Pulmonary artery endothelial cell (primary cell): ENCODE results near the gene ODF2. TPM values are rescaled to one million over a fixed set of nuclear protein-coding genes. Genes with fewer than 3 reads are reported as not detected.

Source experiments
- DNase-seq: peaks from one replicate; pipeline ENCODE4 v3.0.0-alpha.2; 2011; ENCODE audit warnings: low read depth, low spot score
- total RNA-seq: library from RNA; depleted of rRNA; stranded (reverse); fragments of >200 nt; gene quantifications from 2 replicates; pipeline ENCODE4 v1.2.3, GENCODE V29; 2014

ODF2 gene
- total RNA-seq, 1 donor from 2014 or later: 32.8 TPM

- DNase-seq: no peak
Observed at GRCh38 chr9:128526720-128527119, 70.9 kb downstream of the ODF2 start.

DNA sequence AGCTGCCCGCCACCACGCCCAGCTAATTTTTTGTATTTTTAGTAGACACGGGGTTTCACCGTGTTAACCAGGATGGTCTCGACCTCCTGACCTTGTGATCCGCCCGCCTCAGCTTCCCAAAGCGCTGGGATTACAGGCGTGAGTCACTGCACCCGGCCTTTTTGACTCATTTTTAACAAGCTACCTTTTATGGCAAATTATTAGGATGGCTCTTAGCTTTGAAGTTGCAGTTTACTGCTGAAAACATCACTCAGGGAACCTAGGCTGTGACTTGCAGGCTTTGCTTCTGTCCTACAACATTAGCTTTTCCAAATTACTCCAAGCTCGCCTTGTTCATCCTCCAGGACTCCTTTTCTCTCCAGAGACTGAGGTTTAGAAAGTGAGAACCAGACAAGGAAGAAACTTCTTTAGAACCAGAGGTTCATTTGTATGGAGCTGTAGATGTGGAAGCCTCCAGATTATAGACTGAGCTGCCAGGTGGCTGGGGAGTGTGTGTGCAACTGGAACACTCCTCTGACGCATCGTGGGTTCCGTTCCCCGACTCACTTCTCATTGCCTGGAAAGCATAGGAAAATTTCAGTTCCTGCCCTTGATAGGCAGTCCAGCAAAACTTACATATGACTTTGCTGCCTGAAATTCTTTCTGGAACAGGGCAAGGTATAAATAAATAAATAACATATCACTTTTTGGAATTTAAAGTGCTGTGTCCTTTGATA is 72.8 kb downstream of the ODF2 start:
- no peak for DNase-seq

DNA sequence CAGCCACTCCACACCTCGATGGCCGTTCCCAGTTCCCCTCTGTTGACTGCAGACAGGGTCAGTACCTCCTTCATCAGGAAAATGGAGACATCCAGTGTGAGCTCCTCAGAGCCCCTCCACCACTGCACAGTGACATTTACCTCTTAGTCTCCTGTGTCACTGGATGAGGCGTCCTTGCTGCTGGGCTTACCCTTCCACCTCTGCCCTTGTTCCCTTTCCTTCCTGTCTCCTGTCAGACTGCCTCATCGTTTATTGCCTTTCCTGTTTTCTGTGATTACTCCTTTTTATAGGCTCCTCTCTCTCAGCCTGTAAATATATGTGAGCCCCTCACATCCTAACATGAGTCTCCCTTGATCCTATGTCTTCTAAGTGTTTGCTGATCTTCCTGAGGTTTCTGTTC is 73.4 kb downstream of the ODF2 start:
- DNase-seq: no peak

DNA sequence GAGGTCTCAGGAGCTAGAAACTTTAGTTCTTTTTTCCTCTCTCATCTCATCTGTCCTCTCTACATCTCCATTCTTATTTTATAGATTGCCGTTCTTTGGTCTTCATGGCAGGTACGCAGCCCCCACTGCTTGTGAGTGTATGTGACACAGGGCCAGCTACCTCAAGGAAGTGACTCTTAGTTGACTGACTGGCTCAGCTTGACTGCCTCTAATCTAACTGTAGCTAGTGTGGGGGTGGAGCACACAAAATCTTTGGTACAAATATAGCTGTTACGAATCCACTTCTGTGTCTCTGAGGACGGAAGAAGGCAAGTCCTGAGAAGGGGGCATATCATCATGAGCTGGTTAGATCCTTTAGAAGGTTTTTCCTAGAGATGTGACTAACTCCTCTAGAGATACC is 76.8 kb downstream of the ODF2 start:
- DNase-seq: no peak

- no peak for DNase-seq
Observed at GRCh38 chr9:128540634-128541360, 85.0 kb downstream of the ODF2 start.

GRCh38 chr9:128546504-128546903 is 90.7 kb downstream of the ODF2 start:
- DNase-seq: no peak

DNA sequence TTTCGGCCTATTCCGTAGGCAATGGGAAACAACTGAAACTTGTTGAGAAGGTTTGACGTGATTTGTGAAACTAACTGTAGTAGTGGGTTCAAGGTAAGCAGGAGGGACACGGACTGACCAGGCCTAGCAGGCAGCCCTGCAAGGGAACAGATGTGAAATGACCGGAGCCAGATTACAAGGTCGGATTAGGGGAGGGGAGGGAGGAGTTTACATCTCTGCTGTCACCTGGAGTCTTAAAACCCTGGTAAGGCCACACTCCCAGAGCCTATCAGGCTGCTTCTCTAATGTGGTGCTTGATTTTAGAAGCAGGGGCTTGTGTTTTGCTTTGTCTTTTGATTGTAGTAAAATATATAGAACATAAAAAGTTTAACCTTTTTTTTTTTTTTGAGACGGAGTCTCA is 93.1 kb downstream of the ODF2 start:
- no peak for DNase-seq

- DNase-seq: no peak
Observed at GRCh38 chr9:128550226-128550625, 94.4 kb downstream of the ODF2 start.

Other genes with a start within 250 kb of the ODF2 start
- 56.1 and 60.7 TPM in 2 replicates for gene GOLGA2, start 180.0 kb upstream of the ODF2 start, total RNA-seq
- 32.4 and 32.5 TPM in 2 replicates for gene SWI5, start 179.7 kb upstream of the ODF2 start, total RNA-seq
- gene TRUB2, start 133.6 kb upstream of the ODF2 start, total RNA-seq: 36.3 and 37.4 TPM in 2 replicates
- 24.4 and 28.1 TPM in 2 replicates for gene COQ4, start 133.2 kb upstream of the ODF2 start, total RNA-seq
- gene SLC27A4, start 115.5 kb upstream of the ODF2 start, total RNA-seq: 27.2 and 41.3 TPM in 2 replicates
- 69.3 and 77.2 TPM in 2 replicates for gene URM1, start 84.6 kb upstream of the ODF2 start, total RNA-seq
- gene CERCAM, start 35.1 kb upstream of the ODF2 start, total RNA-seq: 24.1 and 24.6 TPM in 2 replicates
- gene GLE1, start 48.7 kb downstream of the ODF2 start, total RNA-seq: 16.2 and 31.5 TPM in 2 replicates
- gene SPTAN1, start 96.6 kb downstream of the ODF2 start, total RNA-seq: 394 and 449 TPM in 2 replicates
- 86.4 and 101 TPM in 2 replicates for gene DYNC2I2, start 200.8 kb downstream of the ODF2 start, total RNA-seq
- 618 and 795 TPM in 2 replicates for gene SET, start 233.2 kb downstream of the ODF2 start, total RNA-seq
- 20.6 and 22.1 TPM in 2 replicates for gene PKN3, start 246.5 kb downstream of the ODF2 start, total RNA-seq